Middle frontal gyrus (tissue), 1 donor: Measurements from ENCODE around the gene LGI4.
A peak's percentile ranks its signal among the peaks of the same experiment; 100 is the strongest.
"Not testable (repeated sequence)": the region's sequence is repeated elsewhere in the genome, so short reads cannot be mapped to it uniquely, and the experiment has no call there.

Source experiments
- DNase-seq: peaks from one replicate; pipeline ENCODE4 v3.0.0-alpha.2; 2015; ENCODE audit warnings: low spot score; ENCODE audit errors: extremely low spot score

The LGI4 gene

GRCh38 chr19:35141837-35142605 lies 7.2 kb upstream of the LGI4 start:
- no peak for DNase-seq

- peak; percentile 77 for DNase-seq
Measured at GRCh38 chr19:35140962-35141836, 6.3 kb upstream of the LGI4 start.

GRCh38 chr19:35140207-35140961 lies 5.5 kb upstream of the LGI4 start:
- DNase-seq, result no peak

GRCh38 chr19:35138305-35138892 lies 3.5 kb upstream of the LGI4 start, which contains the start of gene FXYD1:
TSS of gene FXYD1 (plus strand) at chr19:35138824. CDS start at chr19:35140080, 1,256 bp downstream.
- no peak for DNase-seq

GRCh38 chr19:35136977-35137702 lies 2.3 kb upstream of the LGI4 start:
- DNase-seq, result no peak

GRCh38 chr19:35136231-35136630 lies 1.4 kb upstream of the LGI4 start:
- no peak for DNase-seq

GRCh38 chr19:35135389-35135909 lies 590 bp upstream of the LGI4 start:
- peak; percentile 73 for DNase-seq

- DNase-seq, result no peak
Measured at GRCh38 chr19:35133826-35134225, 1.0 kb downstream of the LGI4 start.

GRCh38 chr19:35132254-35132653 lies 2.6 kb downstream of the LGI4 start:
- no peak for DNase-seq

- DNase-seq, result no peak
Measured at GRCh38 chr19:35130761-35131720, 3.8 kb downstream of the LGI4 start.

- DNase-seq, result not testable (repeated sequence)
Measured at GRCh38 chr19:35129724-35130274, 5.1 kb downstream of the LGI4 start.

- no peak for DNase-seq
Measured at GRCh38 chr19:35128398-35129057, 6.3 kb downstream of the LGI4 start.

- no peak for DNase-seq
Measured at GRCh38 chr19:35127871-35128270, 7.0 kb downstream of the LGI4 start.

- DNase-seq, result no peak
Measured at GRCh38 chr19:35126624-35126959, 8.3 kb downstream of the LGI4 start.

- DNase-seq, result no peak
Measured at GRCh38 chr19:35125749-35126623, 8.9 kb downstream of the LGI4 start.

GRCh38 chr19:35125270-35125717 lies 9.6 kb downstream of the LGI4 start:
- DNase-seq, result no peak
